ENCODE measurements around the gene HIBCH.

DNA sequence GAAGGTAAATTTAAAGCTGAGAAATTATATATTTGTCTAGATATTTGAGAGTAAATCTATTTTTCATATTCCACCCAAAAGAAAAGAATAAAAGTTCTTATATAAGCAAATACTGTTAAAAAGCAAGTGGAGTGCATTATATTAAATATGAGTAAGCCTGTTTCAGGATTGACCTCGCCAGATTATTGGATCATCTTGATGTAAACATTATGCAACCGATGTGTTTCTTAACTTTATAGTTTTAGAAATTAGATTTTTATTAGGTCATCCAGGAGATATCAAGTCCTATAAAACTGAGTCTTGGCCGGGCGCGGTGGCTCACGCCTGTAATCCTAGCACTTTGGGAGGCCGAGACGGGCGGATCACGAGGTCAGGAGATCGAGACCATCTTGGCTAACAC, 156.8 kb downstream of the HIBCH start:
- TF ChIP-seq, protein P1, sequence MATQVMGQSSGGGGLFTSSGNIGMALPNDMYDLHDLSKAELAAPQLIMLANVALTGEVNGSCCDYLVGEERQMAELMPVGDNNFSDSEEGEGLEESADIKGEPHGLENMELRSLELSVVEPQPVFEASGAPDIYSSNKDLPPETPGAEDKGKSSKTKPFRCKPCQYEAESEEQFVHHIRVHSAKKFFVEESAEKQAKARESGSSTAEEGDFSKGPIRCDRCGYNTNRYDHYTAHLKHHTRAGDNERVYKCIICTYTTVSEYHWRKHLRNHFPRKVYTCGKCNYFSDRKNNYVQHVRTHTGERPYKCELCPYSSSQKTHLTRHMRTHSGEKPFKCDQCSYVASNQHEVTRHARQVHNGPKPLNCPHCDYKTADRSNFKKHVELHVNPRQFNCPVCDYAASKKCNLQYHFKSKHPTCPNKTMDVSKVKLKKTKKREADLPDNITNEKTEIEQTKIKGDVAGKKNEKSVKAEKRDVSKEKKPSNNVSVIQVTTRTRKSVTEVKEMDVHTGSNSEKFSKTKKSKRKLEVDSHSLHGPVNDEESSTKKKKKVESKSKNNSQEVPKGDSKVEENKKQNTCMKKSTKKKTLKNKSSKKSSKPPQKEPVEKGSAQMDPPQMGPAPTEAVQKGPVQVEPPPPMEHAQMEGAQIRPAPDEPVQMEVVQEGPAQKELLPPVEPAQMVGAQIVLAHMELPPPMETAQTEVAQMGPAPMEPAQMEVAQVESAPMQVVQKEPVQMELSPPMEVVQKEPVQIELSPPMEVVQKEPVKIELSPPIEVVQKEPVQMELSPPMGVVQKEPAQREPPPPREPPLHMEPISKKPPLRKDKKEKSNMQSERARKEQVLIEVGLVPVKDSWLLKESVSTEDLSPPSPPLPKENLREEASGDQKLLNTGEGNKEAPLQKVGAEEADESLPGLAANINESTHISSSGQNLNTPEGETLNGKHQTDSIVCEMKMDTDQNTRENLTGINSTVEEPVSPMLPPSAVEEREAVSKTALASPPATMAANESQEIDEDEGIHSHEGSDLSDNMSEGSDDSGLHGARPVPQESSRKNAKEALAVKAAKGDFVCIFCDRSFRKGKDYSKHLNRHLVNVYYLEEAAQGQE (IDR thresholded peaks at IDR 0.05) = no peak
- TF ChIP-seq GABPA (IDR thresholded peaks at IDR 0.05 in 1 of 2, conservative IDR thresholded peaks at IDR 0.05 in 1 of 2) (no peak), RXRA (IDR thresholded peaks at IDR 0.05) (no peak), SP1 (IDR thresholded peaks at IDR 0.05) (no peak), JUND (IDR thresholded peaks at IDR 0.05) (no peak), EGR1 (IDR thresholded peaks at IDR 0.05; ENCODE audit: low read depth in 2 of 2) (no peak), TAF1 (conservative IDR thresholded peaks at IDR 0.05) (no peak), RAD21 (IDR thresholded peaks at IDR 0.05) (no peak)
- TF ChIP-seq, protein P2, sequence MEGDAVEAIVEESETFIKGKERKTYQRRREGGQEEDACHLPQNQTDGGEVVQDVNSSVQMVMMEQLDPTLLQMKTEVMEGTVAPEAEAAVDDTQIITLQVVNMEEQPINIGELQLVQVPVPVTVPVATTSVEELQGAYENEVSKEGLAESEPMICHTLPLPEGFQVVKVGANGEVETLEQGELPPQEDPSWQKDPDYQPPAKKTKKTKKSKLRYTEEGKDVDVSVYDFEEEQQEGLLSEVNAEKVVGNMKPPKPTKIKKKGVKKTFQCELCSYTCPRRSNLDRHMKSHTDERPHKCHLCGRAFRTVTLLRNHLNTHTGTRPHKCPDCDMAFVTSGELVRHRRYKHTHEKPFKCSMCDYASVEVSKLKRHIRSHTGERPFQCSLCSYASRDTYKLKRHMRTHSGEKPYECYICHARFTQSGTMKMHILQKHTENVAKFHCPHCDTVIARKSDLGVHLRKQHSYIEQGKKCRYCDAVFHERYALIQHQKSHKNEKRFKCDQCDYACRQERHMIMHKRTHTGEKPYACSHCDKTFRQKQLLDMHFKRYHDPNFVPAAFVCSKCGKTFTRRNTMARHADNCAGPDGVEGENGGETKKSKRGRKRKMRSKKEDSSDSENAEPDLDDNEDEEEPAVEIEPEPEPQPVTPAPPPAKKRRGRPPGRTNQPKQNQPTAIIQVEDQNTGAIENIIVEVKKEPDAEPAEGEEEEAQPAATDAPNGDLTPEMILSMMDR (IDR thresholded peaks at IDR 0.05; ENCODE audit: low read depth, low read length, missing input control) = no peak
- TF ChIP-seq, protein P3, sequence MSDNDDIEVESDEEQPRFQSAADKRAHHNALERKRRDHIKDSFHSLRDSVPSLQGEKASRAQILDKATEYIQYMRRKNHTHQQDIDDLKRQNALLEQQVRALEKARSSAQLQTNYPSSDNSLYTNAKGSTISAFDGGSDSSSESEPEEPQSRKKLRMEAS (IDR thresholded peaks at IDR 0.05) = no peak

Measured in liver (tissue), 3 donors.